Measurements from ENCODE around the gene SPATA32.

GRCh38 chr17:45242029-45242414 lies 19.9 kb downstream of the SPATA32 start:
- TF ChIP-seq, protein P1, sequence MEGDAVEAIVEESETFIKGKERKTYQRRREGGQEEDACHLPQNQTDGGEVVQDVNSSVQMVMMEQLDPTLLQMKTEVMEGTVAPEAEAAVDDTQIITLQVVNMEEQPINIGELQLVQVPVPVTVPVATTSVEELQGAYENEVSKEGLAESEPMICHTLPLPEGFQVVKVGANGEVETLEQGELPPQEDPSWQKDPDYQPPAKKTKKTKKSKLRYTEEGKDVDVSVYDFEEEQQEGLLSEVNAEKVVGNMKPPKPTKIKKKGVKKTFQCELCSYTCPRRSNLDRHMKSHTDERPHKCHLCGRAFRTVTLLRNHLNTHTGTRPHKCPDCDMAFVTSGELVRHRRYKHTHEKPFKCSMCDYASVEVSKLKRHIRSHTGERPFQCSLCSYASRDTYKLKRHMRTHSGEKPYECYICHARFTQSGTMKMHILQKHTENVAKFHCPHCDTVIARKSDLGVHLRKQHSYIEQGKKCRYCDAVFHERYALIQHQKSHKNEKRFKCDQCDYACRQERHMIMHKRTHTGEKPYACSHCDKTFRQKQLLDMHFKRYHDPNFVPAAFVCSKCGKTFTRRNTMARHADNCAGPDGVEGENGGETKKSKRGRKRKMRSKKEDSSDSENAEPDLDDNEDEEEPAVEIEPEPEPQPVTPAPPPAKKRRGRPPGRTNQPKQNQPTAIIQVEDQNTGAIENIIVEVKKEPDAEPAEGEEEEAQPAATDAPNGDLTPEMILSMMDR (IDR thresholded peaks at IDR 0.05): no peak
- no peak for TF ChIP-seq POLR2A (IDR thresholded peaks at IDR 0.05)
